ENCODE data around the gene TXNDC17. TPM values are rescaled to one million over a fixed set of nuclear protein-coding genes. Genes with fewer than 3 reads are reported as not detected.

The TXNDC17 gene
- total and polyA plus RNA-seq, 2 of the 8 experiments (the other 6 are each of a cell fraction or from before 2014, with no cell fraction given) = 182 to 410 TPM

- DNase-seq (ENCODE audit: low read depth in 1 of 2, low spot score in 2 of 2) (no peak), FAIRE-seq (no peak)
- H3K9me3 ChIP-seq (ENCODE audit: insufficient read depth in 2 of 2, low read depth in 1 of 2, low read length in 1 of 2) = no peaks in the 10 kb centered on the region
- no peak overlapping the region for H3K27ac ChIP-seq (ENCODE audit: low read depth, low read length)
- no peak overlapping the region for H4K91ac ChIP-seq (replicated peaks; ENCODE audit: insufficient read length, low read length)
- H2BK5ac ChIP-seq (ENCODE audit: low read depth, low read length) = no peak overlapping the region
- no peak overlapping the region for H2BK20ac ChIP-seq (ENCODE audit: low read length)
- H3K27me3 ChIP-seq (replicated peaks in 1 of 4; ENCODE audit: control insufficient read depth in 3 of 4, extremely low read depth in 1 of 4, insufficient read depth in 3 of 4, low read length in 3 of 4) = no peaks in the 10 kb centered on the region
- peaks cover 17 to 43% (median 39%) of the 10 kb centered on the region in 4 experiments; a peak in 7 of 8 replicates for H3K36me3 ChIP-seq (ENCODE audit: control insufficient read depth in 2 of 4, insufficient read depth in 4 of 4, low read length in 3 of 4)
- 88% methylated on average over 5 of the region's 5 CpGs; no CpG with 5 or more reads in 1 of the 2 experiments for WGBS, 2 experiments (ENCODE audit: extremely low coverage in 1 of 2, insufficient coverage in 1 of 2, insufficient read length in 1 of 2, insufficient replicate concordance in 2 of 2, low coverage in 1 of 2, low lambda C conversion rate in 2 of 2, missing lambda C conversion rate in 1 of 2)
- no peak overlapping the region for H3K14ac ChIP-seq (ENCODE audit: insufficient read length)
- no peak overlapping the region for H3K4me2 ChIP-seq (ENCODE audit: insufficient read depth in 1 of 2, low read depth in 2 of 2, low read length in 2 of 2)
- no peak overlapping the region for H4K5ac ChIP-seq (ENCODE audit: insufficient read length, low read depth, low read length)
- no peaks in the 10 kb centered on the region for H3K4me1 ChIP-seq (replicated peaks in 1 of 4; ENCODE audit: control insufficient read depth in 3 of 4, insufficient read depth in 4 of 4, low read length in 3 of 4)
- H3K4ac ChIP-seq (replicated peaks; ENCODE audit: insufficient read length, low read depth, low read length) = no peak overlapping the region
- H3K9ac ChIP-seq (replicated peaks in 1 of 4; ENCODE audit: extremely low read depth in 1 of 4, low read depth in 3 of 4, low read length in 3 of 4) = no peak overlapping the region
- no peak overlapping the region for H3K23ac ChIP-seq (ENCODE audit: insufficient read length)
- H2AFZ ChIP-seq (ENCODE audit: low read length) = no peak overlapping the region
- H4K8ac ChIP-seq (ENCODE audit: extremely low read depth, insufficient read depth, low read length) = no peak overlapping the region
- H3K18ac ChIP-seq (ENCODE audit: extremely low read depth, low read length) = no peak overlapping the region
- H2BK12ac ChIP-seq (ENCODE audit: low read depth, low read length) = no peak overlapping the region
- H2AK5ac ChIP-seq (ENCODE audit: low read depth, low read length) = no peak overlapping the region
- H3K56ac ChIP-seq (replicated peaks; ENCODE audit: insufficient read length, low read depth, low read length) = no peak overlapping the region
- POLR2A ChIA-PET (ENCODE audit: partially characterized antibody) = interaction anchor here (0.9 kb wide), 1 partner anchor 14 kb away, joined by 3 read pairs; no protein-coding TSS in a partner anchor
- H3K4me3 ChIP-seq (ENCODE audit: extremely low read depth in 1 of 4, insufficient read depth in 2 of 4, low read depth in 3 of 4, low read length in 4 of 4) = no peak overlapping the region
- H2BK15ac ChIP-seq (ENCODE audit: low read length) = no peak overlapping the region
- H3K79me1 ChIP-seq (ENCODE audit: low read depth, low read length) = no peaks in the 10 kb centered on the region
- no peak overlapping the region for H2BK120ac ChIP-seq (replicated peaks; ENCODE audit: low read depth, low read length)
- H3K79me2 ChIP-seq (ENCODE audit: control insufficient read depth in 1 of 2, insufficient read depth in 2 of 2, low read length in 2 of 2) = no peaks in the 10 kb centered on the region
- H3K23me2 ChIP-seq (ENCODE audit: low read depth, low read length) = no peaks in the 10 kb centered on the region
- peaks cover 0 to 6% of the 10 kb centered on the region in 2 experiments for H4K20me1 ChIP-seq (replicated peaks in 1 of 2; ENCODE audit: control insufficient read depth in 1 of 2, insufficient read depth in 2 of 2, low read length in 2 of 2)
- CTCF ChIA-PET (ENCODE audit: partially characterized antibody) = interaction anchor here (0.6 to 1.0 kb wide), 2 partner anchors 32 to 335 kb away, joined by 3 read pairs; no protein-coding TSS in a partner anchor
- TF ChIP-seq TAF7 (optimal IDR thresholded peaks at IDR 0.05; ENCODE audit: borderline replicate concordance, low read depth, low read length) (no peak), CHD2 (IDR thresholded peaks at IDR 0.05; ENCODE audit: low read length) (no peak), BRCA1 (IDR thresholded peaks at IDR 0.05; ENCODE audit: low read depth, low read length) (no peak), ZNF274 (IDR thresholded peaks at IDR 0.05; ENCODE audit: borderline replicate concordance, extremely low read depth, low read length) (no peak), FOSL1 (IDR thresholded peaks at IDR 0.05; ENCODE audit: insufficient read depth, low read depth, low read length) (no peak), CTCF (IDR thresholded peaks at IDR 0.05; ENCODE audit: control extremely low read depth in 1 of 3, insufficient read depth in 1 of 3, low read depth in 1 of 3, low read length in 3 of 3) (no peak), ATF3 (IDR thresholded peaks at IDR 0.05; ENCODE audit: insufficient read depth, low read depth, low read length) (no peak), GABPA (IDR thresholded peaks at IDR 0.05; ENCODE audit: borderline replicate concordance, insufficient read depth, low read length) (no peak), HDAC6 (IDR thresholded peaks at IDR 0.05; ENCODE audit: low read depth, low read length) (no peak), SIN3A (conservative IDR thresholded peaks at IDR 0.05 in 1 of 2, IDR thresholded peaks at IDR 0.05 in 1 of 2; ENCODE audit: low read depth in 1 of 2, low read length in 2 of 2) (no peak)
Observed at GRCh38 chr17:6610011-6610410, 30.8 kb upstream of the TXNDC17 start.
